ENCODE results near the gene DCAF7. TPM values are rescaled to one million over a fixed set of nuclear protein-coding genes. Genes with fewer than 3 reads are reported as not detected.

DCAF7 gene
- polyA plus RNA-seq, 3 donors, result 104 to 115 (median 114) TPM

DNA sequence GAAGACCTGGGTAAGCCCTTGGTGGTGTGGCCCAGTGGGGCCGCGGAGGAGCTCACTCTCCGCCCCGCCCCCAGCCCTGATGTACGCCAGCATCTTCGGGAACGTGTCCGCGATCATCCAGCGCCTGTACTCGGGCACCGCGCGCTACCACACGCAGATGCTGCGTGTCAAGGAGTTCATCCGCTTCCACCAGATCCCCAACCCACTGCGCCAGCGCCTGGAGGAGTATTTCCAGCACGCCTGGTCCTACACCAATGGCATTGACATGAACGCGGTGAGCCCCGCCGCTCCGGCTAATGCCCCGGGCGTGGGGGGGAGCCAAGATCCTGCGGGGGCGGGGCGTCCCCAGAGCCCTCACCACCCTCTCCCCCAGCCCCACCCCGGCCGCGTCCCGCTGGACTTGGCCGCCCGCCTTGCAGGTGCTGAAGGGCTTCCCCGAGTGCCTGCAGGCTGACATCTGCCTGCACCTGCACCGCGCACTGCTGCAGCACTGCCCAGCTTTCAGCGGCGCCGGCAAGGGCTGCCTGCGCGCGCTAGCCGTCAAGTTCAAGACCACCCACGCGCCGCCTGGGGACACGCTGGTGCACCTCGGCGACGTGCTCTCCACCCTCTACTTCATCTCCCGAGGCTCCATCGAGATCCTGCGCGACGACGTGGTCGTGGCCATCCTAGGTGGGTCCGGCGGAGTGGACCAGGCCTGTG lies 12.1 kb upstream of the DCAF7 start:
- DNase-seq (ENCODE audit: extremely low read depth in 1 of 11, low read depth in 9 of 11, low spot score in 4 of 11), result peak in 1 of 11 donors; percentile 27

DNA sequence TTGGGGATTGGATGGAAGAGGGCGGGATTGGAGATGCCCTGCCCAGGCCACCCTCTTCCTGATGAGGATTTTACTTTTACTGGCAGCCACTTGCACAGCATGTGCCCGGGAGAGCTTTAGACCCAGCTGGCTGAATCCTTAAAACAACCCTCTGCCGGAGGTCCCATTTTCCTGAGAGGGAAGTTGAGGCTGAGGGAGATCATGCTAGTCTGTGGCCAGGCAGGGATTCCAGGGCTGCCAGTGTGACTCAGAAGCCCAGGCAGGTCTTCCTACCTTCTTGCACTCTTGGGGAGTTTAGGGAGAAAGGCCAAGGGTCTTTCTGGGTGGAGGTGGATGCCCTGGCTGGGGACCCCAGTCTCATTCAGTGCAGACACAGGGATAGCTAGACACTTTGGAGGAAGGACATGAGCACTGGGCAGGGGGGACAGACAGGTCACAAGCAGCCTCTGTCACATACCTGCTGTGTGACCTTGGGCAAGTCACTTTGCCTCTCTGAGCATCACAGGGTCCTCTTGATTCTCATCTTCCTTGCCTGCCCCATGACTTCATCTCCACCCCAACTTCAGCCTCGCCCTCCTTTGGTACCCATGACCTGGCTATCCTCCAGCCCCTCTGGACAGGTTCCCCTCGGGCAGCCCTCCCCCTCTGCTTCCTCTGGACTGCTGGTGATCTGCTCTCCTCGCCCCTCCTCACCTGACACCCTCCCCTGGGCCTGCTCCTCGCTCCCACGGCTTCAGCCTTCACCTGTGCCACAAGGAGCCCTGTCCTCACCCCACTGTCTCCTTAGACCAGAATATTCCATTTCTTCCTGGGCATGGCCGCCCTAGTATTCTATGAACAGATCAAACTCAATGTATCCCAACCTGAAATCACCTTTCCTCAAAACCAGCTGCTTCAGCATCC lies 11.3 kb upstream of the DCAF7 start:
- no peak for DNase-seq (ENCODE audit: extremely low read depth in 1 of 11, low read depth in 9 of 11, low spot score in 4 of 11)

DNA sequence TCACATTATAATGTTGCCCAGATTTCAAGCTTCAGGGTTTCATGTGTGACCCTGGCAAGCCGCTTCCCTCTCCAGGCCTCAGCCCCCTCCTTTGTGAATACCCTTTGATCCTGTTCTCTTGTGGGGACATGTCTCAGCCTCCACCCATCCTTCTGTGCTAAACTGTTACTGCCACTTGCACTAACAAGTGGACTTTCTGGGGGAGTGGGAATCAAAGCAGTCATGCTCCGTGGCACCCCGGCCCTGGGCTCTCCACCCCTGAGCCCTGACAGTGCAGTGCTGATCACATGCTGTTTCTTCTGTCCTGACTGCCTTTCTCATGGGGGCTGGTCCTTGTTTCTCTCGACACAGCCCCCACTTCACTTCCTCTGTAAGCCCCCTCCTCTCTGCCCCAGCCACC lies 9.7 kb upstream of the DCAF7 start:
- no peak for DNase-seq (ENCODE audit: extremely low read depth in 1 of 11, low read depth in 9 of 11, low spot score in 4 of 11)

DNA sequence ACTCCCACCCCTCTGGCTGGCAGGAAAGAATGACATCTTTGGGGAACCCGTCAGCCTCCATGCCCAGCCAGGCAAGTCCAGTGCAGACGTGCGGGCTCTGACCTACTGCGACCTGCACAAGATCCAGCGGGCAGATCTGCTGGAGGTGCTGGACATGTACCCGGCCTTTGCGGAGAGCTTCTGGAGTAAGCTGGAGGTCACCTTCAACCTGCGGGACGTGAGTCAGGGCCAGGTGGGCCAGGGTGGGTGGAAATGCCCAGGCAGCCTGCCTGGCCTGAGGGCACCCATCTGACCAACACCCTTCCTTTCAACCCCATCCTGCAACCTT lies 8.1 kb upstream of the DCAF7 start:
- no peak for DNase-seq (ENCODE audit: extremely low read depth in 1 of 11, low read depth in 9 of 11, low spot score in 4 of 11)

DNA sequence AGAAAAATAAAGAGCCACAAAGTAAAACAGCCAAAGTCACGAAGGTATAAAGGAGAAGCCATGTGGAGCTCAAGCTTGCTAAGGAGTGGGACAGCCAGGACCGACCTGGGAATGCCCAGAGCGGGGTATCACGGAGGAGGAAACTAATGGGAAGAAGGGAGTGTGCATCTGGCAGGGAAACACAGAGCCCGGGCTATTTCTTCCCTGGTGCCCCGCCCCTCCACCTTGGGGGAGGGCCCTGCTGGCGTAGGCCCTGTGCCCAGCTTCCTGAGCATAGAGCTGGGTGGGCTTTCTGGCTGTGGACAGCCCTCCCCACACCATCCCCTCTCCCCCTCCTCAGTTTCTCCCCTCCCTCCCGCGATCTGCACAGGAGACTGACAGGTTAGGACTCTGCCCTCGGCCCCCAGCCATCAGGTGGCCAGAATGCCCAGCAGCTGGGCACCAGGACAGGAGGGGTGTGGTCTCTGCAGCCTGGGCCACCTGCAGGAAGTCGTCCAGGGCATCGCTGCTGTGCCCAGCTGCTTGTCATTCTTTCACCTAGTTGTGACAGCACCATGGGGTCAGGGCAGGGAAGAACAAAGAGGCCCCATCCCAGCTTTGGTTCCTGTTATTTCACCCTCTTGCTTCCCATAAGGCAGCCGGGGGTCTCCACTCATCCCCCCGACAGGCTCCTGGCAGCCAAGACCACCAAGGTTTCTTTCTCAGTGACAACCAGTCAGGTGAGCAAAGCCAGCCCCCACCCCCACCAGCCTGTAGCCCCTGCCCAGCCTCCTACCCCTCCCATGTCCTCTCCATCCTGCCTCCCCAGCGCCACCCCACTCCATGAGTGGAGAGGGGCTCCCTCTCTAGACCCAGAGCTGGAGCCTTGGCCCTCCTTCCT lies 7.1 kb upstream of the DCAF7 start:
- no peak for DNase-seq (ENCODE audit: extremely low read depth in 1 of 11, low read depth in 9 of 11, low spot score in 4 of 11)

DNA sequence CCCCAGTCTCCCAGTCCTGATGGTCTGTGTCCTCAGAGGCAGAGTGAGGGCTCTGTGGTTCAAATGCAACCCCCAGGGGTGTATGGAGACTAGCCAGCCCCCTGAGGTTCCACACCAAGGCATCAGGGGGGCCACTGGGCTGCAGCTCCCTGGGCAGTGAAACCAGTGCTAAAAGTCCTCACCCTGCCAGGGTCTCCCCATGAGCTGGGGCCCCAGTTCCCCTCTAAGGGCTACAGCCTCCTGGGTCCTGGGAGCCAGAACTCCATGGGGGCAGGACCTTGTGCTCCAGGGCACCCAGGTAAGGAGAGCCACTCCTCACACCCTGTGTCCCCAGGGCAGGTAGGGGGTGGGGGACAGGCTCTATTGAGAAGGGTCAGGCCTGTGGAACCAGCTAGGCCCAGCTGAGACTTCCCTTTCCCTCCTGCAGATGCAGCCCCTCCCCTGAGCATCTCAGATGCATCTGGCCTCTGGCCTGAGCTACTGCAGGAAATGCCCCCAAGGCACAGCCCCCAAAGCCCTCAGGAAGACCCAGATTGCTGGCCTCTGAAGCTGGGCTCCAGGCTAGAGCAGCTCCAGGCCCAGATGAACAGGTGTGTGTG lies 6.4 kb upstream of the DCAF7 start:
- DNase-seq (ENCODE audit: extremely low read depth in 1 of 11, low read depth in 9 of 11, low spot score in 4 of 11), result no peak

DNA sequence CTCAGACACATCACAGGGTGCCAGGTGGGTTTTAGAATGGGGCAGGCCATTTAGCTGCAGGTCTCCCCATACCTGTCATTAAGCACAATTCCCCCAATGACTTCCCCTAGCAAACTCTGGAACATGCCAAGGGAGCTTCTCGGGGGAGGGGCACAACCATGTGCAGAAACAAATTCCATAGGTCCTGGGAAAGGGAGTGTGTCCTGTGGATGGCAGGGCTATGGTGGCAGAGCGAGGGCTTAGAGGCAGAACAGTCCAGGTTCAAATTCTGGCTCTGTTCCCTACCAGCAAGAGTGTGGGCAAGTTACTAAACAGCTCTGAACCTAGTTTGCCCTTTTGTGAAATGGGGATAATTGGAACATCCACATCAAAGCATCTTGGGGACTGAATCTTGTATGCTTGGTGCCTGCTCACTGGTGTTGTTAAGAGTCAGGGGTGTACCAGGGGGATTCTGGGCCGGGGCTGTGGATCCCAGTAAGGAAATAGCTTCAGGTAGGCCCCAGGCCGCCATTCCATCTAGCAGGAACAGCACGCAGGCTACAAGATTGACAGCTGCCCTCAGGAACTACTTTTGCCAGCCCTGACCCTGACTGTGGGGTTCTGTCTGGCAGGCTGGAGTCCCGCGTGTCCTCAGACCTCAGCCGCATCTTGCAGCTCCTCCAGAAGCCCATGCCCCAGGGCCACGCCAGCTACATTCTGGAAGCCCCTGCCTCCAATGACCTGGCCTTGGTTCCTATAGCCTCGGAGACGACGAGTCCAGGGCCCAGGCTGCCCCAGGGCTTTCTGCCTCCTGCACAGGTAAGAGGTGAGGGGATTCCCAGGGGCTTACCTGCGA lies 5.6 kb upstream of the DCAF7 start:
- DNase-seq (ENCODE audit: extremely low read depth in 1 of 11, low read depth in 9 of 11, low spot score in 4 of 11), result no peak

DNA sequence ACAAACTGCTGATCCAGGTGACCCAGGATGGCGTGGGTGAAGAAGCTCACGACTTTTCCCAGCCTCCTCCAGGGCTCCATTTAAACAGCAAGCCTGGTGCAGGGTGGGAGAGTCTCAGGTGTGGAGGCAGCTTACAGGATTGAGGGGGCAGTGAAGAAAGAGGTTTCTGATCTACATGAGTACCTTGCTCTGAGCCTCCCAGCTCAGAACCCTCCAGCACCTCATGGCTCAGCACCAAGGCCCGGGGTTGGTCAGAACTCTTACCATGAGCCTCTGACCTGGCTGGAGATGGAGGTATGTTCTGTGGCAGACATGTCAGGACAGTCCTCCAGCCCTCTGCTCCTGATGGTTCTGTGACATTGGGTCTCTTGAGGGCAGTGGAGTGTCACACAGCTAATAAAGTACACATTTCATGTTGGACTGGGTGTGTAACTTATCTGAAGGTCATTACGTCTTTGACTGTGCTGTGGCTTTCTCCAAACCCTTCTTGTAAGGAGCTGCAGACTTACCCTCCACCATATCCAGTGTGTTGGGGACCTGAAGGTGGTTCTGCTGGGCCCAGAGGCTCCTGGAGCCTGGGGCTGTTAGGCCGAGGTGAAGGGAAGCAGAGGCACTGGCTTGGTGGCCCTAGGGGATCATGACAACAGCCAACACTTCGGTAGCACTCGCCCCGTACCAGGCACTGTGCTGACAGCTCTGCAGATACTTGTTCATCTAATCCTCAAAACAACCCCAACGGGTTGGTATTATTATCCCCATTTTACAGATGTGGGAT lies 3.8 kb upstream of the DCAF7 start:
- no peak for DNase-seq (ENCODE audit: extremely low read depth in 1 of 11, low read depth in 9 of 11, low spot score in 4 of 11)

DNA sequence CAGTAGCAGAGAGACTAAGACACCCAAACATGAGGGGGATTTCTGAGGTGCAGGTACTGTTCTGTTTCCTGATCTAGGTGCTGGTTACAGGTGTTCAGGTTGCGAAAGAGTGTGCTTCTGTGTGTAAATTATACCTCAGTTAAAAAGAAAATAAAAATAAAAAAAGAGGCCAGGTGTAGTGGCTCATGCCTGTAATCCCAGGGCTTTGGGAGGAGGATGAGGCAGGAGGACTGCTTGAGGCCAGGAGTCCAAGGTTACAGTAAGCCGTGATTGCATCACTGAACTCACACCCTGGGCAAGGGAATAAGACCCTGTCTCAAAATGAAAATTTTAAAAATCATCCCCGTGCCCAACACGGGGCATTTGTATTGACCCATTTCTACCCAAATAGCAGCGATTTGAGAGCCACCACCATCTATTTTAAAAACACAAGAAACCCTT lies 3.2 kb upstream of the DCAF7 start:
- DNase-seq (ENCODE audit: extremely low read depth in 1 of 11, low read depth in 9 of 11, low spot score in 4 of 11), result no peak

DNA sequence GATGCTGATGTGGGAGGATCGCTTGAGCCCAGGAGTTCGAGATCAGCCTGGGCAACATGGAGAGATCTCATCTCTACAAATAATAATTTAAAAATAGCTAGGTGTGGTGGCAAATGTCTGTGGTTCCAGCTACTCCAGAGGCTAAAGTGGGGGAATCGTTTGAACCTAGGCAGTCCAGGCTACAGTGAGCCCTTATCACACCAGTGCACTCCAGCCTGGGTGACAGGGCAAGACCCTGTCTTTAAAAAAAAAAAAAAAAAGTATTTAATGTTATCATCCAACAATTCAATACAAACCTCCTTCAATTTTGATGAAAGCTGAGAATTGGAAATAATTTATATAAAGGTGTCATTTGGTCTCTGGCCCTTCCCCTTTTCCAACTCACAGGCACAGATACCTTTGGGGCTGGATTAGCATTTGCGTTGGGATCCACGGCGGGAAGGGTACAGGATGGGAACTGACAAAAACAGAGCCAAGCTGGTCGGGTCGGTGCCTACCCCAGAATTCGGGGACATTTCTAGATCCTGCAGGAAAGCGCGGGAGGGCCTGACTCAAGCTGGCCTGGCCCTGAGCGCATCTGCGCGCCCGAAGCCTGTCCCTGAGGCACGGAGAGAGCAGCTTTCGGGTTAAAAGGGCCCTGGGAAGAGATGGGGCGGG lies 860 bp upstream of the DCAF7 start:
- DNase-seq (ENCODE audit: extremely low read depth in 1 of 11, low read depth in 9 of 11, low spot score in 4 of 11), result peak in 1 of 11 donors; percentile 13

DNA sequence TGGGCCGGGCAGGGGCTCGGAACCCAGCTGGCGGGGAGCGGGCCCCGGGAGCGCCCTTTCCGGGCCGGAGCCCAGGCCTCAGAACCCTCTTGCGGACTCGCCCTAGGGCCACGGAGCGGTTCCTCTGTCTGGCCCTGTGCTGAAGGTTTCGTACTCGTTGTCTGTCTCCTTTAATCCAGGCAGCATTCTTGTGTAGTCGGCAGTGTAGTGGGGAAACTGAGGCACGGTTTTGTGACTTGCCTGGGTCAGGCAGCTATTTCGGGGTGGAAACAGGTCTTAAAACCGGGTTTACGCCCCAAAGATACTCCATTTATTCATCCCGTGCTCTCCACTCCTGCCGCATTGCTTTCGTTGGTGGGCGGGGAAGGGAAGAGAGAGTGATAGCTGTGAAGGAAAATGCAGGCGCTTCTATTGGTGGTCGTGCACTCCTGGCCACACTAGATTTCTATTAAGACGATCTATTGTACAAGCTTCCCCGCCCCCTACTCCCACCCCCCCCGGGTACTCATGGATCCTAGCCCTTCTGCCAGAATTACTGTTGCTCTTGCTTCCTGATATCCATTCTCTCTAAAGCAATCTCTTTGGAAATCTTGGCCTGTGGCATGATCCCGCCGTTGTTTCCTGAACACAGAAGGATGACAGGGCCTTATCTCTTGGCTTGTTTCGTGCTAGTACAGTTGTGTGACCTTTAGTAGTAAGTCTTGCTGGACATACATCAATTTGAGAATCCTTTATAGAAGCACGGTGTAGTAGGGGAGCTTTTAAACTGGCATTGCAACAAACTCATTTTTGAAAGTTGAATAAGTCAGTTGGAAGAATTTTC lies 751 bp downstream of the DCAF7 start:
- peak in 8 of 11 donors; percentile 19 to 46 (median 35) for DNase-seq (ENCODE audit: extremely low read depth in 1 of 11, low read depth in 9 of 11, low spot score in 4 of 11)

DNA sequence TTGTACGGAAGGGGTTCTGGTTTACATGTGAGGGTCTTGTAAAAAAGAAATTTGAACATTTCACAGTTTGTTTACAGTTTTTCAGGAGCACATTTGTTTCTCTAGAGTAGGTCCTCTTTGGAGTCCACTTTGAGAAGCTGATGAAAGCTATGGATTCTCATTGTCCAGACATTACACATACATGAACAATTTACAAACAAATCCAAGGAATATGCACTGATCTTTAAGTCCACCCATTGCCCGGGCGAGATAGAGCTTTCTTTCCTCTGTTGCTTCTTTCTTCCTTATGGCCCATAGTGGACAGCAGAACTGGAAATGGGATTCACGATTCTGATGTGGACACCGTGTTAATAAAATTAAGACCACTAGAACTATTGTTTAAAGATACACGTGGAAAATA lies 1.9 kb downstream of the DCAF7 start:
- DNase-seq (ENCODE audit: extremely low read depth in 1 of 11, low read depth in 9 of 11, low spot score in 4 of 11), result no peak

DNA sequence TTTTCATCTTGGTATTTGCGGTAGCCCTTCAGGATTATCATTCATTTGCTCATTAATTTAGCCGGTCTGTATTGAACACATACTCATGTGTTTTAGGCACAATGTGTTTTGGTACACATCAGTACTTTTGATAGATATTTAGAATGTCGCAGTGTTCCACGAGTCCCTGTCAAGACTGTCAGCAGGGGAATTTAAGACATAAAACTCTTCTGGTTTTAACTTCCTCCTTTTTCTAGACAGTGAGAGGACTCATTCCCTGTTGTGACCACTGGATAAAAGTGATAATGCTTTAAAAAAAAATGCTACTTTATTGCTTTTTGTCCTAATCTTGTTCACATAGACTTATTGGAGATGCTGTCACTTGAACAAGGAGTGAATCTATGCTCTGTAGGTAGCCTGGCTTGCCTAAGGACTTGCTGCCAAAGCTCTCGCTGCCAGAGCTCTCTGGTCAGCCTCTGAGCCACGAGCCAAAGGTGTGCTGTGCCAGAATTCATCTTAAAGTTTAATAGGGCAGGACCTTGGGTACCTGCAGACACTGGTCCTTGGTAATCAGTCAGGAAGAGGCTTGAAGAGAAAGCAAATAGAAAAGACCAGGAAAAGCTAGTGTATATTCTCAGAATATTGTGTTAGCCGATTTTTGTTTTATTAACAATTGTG lies 5.4 kb downstream of the DCAF7 start:
- DNase-seq (ENCODE audit: extremely low read depth in 1 of 11, low read depth in 9 of 11, low spot score in 4 of 11), result no peak

DNA sequence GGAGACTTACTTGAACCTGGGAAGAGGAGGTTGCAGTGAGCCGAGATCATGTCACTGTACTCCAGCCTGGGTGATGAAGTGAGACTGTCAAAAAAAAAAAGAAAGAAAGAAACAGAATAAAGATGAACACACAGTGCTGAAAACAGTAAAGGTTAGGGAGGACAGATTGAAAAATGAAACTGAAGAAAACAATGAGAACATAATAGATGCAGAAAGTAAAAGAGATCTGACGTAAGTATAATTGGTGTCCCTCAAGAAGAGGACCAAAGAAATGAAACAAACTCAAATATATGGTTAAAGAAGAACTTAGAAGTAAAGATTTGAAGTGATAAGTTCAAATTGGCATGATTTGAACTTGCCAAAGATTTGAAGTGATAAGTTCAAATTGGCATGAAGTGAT lies 7.1 kb downstream of the DCAF7 start:
- DNase-seq (ENCODE audit: extremely low read depth in 1 of 11, low read depth in 9 of 11, low spot score in 4 of 11), result no peak

DNA sequence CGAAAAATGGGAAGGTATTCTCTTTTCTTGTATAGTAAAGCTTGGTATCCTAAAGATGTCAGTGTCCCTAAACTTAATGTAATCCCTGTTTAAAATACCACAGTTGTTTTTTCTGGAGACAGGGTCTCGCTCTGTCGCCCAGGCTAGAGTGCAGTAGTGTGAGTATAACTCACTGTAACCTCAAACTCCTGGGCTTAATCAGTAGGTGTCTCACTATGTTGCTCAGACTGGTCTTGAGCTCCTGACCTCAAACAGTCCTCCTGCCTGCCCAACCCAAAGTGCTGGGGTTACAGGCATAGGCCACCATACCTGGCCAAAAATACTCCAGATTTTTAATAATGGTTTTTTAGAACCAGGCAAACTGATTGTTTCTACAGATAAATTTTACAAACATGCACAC lies 8.2 kb downstream of the DCAF7 start:
- no peak for DNase-seq (ENCODE audit: extremely low read depth in 1 of 11, low read depth in 9 of 11, low spot score in 4 of 11)

DNA sequence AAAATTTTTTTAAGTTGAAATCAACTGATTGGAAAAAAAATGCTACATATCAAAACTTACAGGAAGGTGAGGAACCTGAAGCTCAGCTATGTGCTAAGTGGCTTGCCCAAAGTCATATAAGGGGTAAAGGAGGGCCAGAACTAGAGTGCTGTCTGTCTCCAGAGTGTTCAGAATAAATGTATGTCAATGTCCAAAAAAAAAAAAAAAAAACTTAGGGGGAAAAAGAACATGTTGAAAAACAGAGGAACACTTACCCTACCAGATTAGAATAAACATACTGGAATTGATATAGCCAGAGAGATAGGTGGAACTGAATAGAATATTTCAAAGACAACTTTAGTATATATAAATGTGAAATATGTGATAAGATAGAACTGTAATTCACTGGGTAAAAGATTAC lies 11.5 kb downstream of the DCAF7 start:
- no peak for DNase-seq (ENCODE audit: extremely low read depth in 1 of 11, low read depth in 9 of 11, low spot score in 4 of 11)
